ENCODE measurements around the gene C17orf107. TPM values are rescaled to one million over a fixed set of nuclear protein-coding genes. Genes with fewer than 3 reads are reported as not detected.

The C17orf107 gene
- total and polyA plus RNA-seq, 2 donors (not counting 1 experiment from before 2014, with no cell fraction given): 3.9 to 4.6 TPM

- ChIA-PET CTCF (no interaction called here), POLR2A (no interaction called here)
- no peak within 1 kb of the TSS for H3K4me3 Mint-ChIP-seq
- no peaks in the 10 kb centered on the region for H4K20me1 ChIP-seq (ENCODE audit: control insufficient read depth, insufficient read depth, low read length, poor library complexity, severe bottlenecking)
- peaks cover 0 to 6% of the 10 kb centered on the region in 2 experiments for H3K36me3 ChIP-seq (replicated peaks in 1 of 2; ENCODE audit: control extremely low read depth in 1 of 2, control insufficient read depth in 1 of 2, extremely low read depth in 1 of 2, insufficient read depth in 2 of 2, low read length in 1 of 2)
- intact Hi-C loops (cut with micrococcal nuclease): no loop called here
- H3K27ac Mint-ChIP-seq: no peak within 1 kb of the TSS
- H3K9me3 Mint-ChIP-seq (ENCODE audit: insufficient read depth): no peaks in the 10 kb centered on the region
- H3K27me3 Mint-ChIP-seq: peaks cover 15% of the 10 kb centered on the region
- TF ChIP-seq EZH2 (IDR thresholded peaks at IDR 0.05; ENCODE audit: borderline replicate concordance, insufficient read depth, low read depth, low read length, poor library complexity, severe bottlenecking) (no peak), CTCF (IDR thresholded peaks at IDR 0.05) (no peak)
- H3K4me1 Mint-ChIP-seq: peaks cover 25% of the 10 kb centered on the region
- no peak within 1 kb of the TSS for H2AFZ ChIP-seq (ENCODE audit: insufficient read depth, low read depth, low read length, poor library complexity, severe bottlenecking)
- no peak for ATAC-seq (ENCODE audit: low read depth)
- peak; percentile 33 for DNase-seq
- H3K4me2 ChIP-seq (replicated peaks; ENCODE audit: low read depth, low read length, poor library complexity, severe bottlenecking): peak within 1 kb of the TSS; percentile 20
- no peak within 1 kb of the TSS for H3K27ac ChIP-seq (ENCODE audit: low read length in 2 of 2)
- H3K4me3 ChIP-seq (ENCODE audit: control extremely low read depth in 1 of 5, extremely low read depth in 1 of 5, insufficient read depth in 1 of 5, low read depth in 2 of 5, low read length in 4 of 5): no peak within 1 kb of the TSS
- H3K79me2 ChIP-seq (ENCODE audit: control insufficient read depth, insufficient read depth, low read length): no peaks in the 10 kb centered on the region
- 51% methylated on average over 10 of the region's 14 CpGs for WGBS (ENCODE audit: insufficient coverage)
- H3K27me3 ChIP-seq (replicated peaks in 1 of 4; ENCODE audit: control extremely low read depth in 1 of 4, control insufficient read depth in 3 of 4, insufficient read depth in 4 of 4, low read length in 3 of 4): peaks cover 0 to 16% (median 3%) of the 10 kb centered on the region in 4 experiments
- peaks cover 11 to 17% of the 10 kb centered on the region in 2 donors for H3K4me1 ChIP-seq (ENCODE audit: control insufficient read depth in 2 of 2, insufficient read depth in 2 of 2, low read length in 2 of 2)
- no peaks in the 10 kb centered on the region for H3K9me3 ChIP-seq (ENCODE audit: control extremely low read depth in 1 of 3, control insufficient read depth in 2 of 3, insufficient read depth in 1 of 3, low read length in 2 of 3)
- no peak within 1 kb of the TSS for H3K9ac ChIP-seq (ENCODE audit: low read length)
Measured at GRCh38 chr17:4931963-4932362, 32.6 kb downstream of the C17orf107 start, which contains the start of gene GP1BA. GP1BA (plus strand) TSS chr17:4932277; CDS start chr17:4932605, 328 bp downstream.

GRCh38 chr17:4932756-4933155 lies 33.4 kb downstream of the C17orf107 start:
- ATAC-seq (ENCODE audit: low read depth) (no peak), DNase-seq (no peak)
- Histone ChIP-seq H3K4me3 (ENCODE audit: control extremely low read depth in 1 of 5, extremely low read depth in 1 of 5, insufficient read depth in 1 of 5, low read depth in 2 of 5, low read length in 4 of 5) (no peak overlapping the region), H3K4me1 (ENCODE audit: control insufficient read depth in 2 of 2, insufficient read depth in 2 of 2, low read length in 2 of 2) (peaks cover 11 to 17% of the 10 kb centered on the region in 2 donors), H3K27ac (ENCODE audit: low read length in 2 of 2) (no peak overlapping the region), H3K36me3 (replicated peaks in 1 of 2; ENCODE audit: control extremely low read depth in 1 of 2, control insufficient read depth in 1 of 2, extremely low read depth in 1 of 2, insufficient read depth in 2 of 2, low read length in 1 of 2) (peaks cover 0 to 13% of the 10 kb centered on the region in 2 experiments), H3K9me3 (ENCODE audit: control extremely low read depth in 1 of 3, control insufficient read depth in 2 of 3, insufficient read depth in 1 of 3, low read length in 2 of 3) (no peaks in the 10 kb centered on the region), H3K4me2 (replicated peaks; ENCODE audit: low read depth, low read length, poor library complexity, severe bottlenecking) (no peak overlapping the region), H2AFZ (ENCODE audit: insufficient read depth, low read depth, low read length, poor library complexity, severe bottlenecking) (no peak overlapping the region), H3K9ac (ENCODE audit: low read length) (no peak overlapping the region), H3K27me3 (replicated peaks in 1 of 4; ENCODE audit: control extremely low read depth in 1 of 4, control insufficient read depth in 3 of 4, insufficient read depth in 4 of 4, low read length in 3 of 4) (peaks cover 0 to 16% (median 3%) of the 10 kb centered on the region in 4 experiments), H3K79me2 (ENCODE audit: control insufficient read depth, insufficient read depth, low read length) (no peaks in the 10 kb centered on the region), H4K20me1 (ENCODE audit: control insufficient read depth, insufficient read depth, low read length, poor library complexity, severe bottlenecking) (no peaks in the 10 kb centered on the region)
- CTCF ChIA-PET: interaction anchor here (0.8 kb wide), 1 partner anchor 23 kb away, joined by 4 read pairs; no protein-coding TSS in a partner anchor
- Mint-ChIP-seq H3K27ac (no peak overlapping the region), H3K4me3 (no peak overlapping the region), H3K4me1 (peaks cover 27% of the 10 kb centered on the region), H3K9me3 (ENCODE audit: insufficient read depth) (no peaks in the 10 kb centered on the region), H3K27me3 (peaks cover 15% of the 10 kb centered on the region)
- POLR2A ChIA-PET: no interaction called here
- intact Hi-C loops (cut with micrococcal nuclease): no loop called here
- no peak for TF ChIP-seq EZH2 (IDR thresholded peaks at IDR 0.05; ENCODE audit: borderline replicate concordance, insufficient read depth, low read depth, low read length, poor library complexity, severe bottlenecking)
- no peak for TF ChIP-seq CTCF (IDR thresholded peaks at IDR 0.05)
- 98% methylated on average over 12 of the region's 12 CpGs for WGBS (ENCODE audit: insufficient coverage)
